Activated T-cell treated with anti-CD3 and anti-CD28 coated beads for 24 hours (primary cell): Measurements from ENCODE around the gene NUP210.
"Not testable (repeated sequence)": the region's sequence is repeated elsewhere in the genome, so short reads cannot be mapped to it uniquely, and the experiment has no call there.

Source experiments
- DNase-seq: peaks from one replicate; pipeline ENCODE4 v3.0.0-alpha.2; 2020; ENCODE audit warnings: low read depth

Gene NUP210

DNA sequence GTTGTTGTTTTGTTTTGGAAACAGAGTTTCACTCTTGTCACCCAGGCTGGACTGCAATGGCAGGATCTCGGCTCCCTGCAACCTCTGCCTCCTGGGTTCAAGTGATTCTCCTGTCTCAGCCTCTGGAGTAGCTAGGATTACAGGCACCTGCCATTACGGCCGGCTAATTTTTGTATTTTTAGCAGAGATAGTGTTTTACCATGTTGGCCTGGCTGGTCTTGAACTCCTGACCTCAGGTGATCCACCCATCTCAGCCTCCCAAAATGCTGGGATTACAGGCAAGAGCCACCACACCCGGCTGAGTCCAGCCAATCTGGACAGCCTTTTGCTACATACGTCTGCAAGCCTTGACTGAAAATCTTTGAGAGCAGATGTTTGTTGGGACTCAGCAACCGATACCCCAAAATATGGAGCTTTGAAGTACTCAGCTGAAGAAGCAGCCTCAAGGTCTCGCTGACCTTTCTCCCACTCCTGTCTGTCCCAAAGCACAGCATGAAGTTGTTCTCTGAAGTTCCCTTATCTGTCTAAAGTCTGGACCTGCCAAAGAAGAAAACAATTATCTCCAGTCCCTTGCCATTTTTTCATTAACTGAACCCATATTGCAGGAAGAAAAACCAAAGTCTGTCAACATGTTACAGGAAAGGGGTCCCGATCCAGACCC is 9.6 kb upstream of the NUP210 start:
- DNase-seq, result no peak

DNA sequence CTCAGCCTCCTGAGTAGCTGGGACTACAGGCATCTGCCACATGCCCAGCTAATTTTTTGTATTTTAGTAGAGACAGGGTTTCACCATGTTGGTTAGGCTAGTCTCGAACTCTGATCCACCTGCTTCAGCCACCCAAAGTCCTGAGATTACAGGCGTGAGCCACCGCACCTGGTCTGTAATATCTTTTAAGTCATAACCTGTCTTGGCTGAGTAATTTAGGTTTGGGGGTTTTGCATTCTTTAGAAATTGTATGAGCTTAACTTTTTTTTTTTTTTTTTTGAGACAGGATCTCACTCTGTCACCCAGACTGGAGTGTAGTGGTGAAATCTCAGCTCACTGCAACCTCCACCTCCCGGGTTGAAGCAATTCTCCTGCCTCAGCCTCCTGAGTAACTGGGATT is 8.6 kb upstream of the NUP210 start:
- DNase-seq, result not testable (repeated sequence)

DNA sequence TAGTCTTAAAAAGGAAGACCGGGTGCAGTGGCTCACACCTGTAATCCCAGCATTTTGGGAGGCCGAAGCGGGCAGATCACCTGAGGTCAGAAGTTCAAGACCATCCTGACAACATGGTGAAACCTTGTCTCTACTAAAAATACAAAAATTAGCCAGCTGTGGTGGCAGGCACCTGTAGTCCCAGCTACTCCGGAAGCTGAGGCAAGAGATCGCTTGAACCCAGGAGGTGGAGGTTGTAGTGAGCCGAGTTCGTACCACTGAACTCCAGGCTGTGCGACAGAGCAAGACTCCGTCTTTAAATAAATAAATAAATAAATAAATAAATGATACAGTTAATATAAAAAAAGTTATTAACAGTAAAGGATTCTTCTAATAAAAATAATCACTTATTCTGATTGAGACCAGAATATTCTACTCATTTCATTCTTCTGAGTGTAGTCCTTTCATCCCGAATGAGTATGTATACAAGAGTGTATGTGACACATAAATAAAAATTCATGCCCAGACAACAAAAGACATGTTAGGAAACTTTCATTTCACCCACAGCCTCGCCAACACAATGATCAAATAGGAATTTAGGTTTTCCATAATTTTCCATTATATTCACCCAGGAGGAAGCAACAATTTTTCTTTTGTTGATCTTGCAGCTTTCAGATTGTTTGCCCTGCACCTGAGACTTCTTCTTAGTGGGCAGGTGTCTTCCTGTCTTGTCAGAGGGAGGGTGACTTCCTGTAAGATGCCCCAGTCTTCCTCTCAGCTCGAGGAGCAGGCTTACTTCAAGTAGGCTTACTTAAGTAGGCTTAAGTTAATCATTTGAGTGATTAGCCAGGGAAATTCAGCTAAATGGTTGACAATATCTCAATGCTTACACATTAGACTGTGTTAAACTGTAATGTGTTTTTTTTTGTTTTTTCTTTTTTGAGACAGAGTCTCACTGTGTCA is 7.8 kb upstream of the NUP210 start:
- DNase-seq, result no peak

DNA sequence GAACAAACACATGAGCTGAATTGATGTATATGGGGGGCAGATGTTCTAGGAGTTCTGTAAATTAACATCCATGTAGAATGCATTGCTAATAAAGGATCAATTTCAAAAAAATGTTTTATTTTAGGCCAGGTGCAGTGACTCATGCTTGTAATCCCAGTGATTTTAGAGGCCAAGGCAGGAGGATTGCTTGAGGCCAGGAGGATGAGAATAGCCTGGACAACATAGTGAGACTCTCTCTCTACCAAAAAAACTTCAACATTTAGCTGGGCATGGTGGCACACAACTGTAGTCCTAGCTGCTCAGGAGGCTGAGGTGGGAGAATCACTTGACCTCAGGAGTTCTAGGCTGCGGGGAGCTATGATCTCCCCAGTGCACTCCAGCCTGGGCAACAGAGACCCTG is 6.5 kb upstream of the NUP210 start:
- DNase-seq, result no peak

DNA sequence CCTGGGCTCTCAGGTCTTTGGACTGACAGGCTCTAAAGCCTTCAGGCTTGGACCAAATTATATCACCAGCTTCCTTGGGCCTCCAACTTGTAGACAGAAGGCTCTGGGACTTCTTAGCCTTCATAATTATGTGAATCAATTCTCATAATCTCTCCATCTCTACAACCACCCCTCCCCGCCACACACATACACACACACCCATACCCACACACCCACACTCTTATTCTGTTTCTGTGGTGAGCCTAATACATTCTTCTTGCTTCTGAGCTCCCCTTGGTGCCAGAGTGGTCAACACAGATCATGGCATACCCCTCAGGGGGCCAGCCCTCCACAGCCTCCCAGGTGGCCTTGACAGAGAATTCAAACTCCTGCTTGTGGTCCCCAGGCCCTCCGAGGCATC is 5.6 kb upstream of the NUP210 start:
- DNase-seq, result no peak

DNA sequence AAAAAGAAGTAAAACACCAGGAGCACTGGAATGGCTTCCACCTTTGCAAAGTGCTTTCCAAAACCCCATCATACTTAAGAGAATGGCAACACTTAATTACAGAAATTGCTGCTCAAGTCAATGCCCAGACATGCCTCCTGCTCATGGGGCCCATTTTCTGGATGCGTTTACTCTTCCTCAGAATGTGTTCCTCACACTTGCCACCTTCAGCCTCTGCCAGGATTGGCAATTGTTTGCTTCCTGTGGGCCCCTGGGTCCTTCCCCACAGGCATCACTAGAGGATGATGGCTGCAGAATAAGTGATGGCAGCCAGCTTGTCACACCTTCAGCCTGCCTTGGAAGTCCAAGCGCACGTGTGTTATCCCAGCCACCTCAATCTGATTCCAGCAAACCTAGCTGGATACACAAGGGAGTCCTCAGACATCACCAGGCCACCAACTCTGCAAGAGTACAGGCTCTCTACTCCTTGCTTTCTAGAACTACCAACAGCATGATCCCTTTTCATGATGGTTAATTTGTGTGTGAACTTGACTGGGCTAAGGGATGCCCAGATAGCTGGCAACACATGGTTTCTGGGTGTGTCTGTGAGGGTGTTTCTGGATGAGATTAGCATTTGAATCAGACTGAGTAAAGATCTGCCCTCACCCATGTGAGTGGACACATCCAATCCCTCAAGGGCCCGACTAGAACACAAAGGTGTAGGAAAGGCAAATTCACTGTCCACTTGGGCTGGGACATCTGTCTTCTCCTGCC is 4.9 kb upstream of the NUP210 start:
- no peak for DNase-seq

DNA sequence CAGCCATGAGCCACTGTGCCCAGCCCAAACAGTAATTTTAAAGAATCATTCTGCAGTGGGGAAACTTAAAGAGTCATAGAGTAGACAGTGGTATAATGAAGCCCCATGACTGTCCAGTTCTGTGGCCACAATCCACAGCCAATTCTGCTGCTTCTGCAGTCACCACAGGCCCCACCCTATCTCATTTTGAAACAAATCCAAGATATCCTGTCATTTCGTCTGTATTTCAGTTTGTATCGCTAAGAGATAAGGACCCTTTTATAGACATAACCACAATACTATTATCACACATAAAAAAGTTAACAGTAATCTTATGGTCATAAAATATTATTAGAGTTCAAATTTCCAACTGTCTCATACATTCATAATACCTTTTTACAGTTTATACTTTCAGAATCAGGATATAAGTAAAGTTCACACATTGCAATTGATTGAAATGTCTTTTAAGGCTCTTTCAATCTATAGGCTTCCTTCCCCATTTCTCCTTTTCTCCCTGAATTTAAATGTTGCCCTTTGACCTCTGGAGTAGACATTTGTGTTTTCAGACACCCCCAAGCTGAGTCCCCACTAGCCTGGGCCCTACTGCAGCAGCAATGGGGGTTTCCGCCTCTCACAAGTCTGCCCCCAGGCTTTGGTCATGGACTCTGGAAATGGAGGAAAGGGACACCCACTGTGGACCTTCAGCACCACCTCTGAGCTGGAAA is 4.2 kb upstream of the NUP210 start:
- DNase-seq, result no peak

DNA sequence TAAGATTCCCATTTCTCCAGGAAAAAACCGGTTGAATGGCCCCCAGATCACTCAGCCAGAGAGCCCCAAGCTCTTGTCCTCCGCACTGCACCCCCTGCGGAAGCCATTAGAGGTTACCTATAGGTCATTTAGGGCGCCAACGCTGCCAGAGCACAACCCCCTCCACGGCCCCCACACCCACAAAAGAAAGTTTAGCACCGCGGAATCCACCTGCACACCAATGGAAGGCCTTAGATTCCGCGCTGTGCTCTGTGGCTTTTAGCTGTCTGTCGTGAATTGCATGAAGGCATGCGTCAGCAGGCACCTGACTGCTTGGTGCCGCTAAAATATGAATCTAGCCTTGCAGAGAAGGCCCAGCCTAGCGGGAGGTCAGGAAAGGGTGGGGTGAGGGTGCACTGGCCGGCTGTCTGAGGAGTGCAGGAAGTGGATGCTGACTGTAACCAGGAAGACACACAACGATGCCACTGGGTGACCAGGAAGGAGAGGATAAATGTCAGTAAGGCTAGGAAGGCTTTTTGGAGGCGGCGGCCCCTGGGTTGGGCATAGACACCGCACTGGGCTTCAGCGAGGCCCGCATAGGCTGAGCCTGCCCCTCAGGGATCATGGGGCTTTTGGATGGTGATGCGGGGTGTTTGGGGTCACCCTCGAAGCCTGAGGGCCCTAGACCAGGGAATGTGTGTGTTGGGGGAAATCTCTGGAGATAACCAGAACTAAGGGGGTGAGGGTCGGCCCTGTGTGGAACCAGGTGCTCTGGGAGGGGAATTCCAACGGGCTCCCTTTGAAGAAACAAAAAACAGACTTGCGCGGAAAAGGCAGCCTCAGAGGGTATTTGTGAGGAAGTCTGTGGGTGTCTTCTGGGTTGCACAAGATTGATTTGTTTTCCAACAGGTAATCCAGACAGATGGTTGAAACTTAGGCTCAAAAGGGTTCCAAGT is 976 bp upstream of the NUP210 start:
- DNase-seq, result peak; percentile 70

DNA sequence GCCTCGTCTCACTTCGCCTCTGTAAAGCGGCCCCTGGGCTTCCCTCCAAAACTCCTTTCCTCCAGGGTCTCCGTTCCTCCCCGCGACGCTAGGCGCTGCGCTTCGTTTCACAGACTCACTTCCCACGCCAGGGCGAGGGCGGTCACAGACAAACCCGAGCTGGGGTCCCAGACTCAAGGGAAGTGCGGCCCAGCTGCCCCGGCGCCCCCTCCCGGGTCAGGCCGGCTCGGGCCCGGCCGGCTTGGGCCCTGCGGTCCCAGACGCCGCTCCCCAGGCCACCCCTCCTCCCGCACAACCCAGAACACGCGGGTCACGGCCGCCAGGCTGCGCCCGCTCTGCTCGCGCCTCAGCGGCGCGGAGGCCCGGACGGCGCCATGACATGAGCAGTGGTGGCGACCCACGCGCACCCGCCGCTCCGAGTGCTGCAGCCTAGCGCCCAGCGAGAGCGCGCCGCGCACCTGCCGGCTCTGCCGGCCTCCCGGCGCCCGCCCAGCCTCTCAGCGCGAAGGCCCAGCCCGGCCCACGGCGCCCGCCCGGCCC is 547 bp downstream of the NUP210 start:
- DNase-seq, result peak; percentile 46

DNA sequence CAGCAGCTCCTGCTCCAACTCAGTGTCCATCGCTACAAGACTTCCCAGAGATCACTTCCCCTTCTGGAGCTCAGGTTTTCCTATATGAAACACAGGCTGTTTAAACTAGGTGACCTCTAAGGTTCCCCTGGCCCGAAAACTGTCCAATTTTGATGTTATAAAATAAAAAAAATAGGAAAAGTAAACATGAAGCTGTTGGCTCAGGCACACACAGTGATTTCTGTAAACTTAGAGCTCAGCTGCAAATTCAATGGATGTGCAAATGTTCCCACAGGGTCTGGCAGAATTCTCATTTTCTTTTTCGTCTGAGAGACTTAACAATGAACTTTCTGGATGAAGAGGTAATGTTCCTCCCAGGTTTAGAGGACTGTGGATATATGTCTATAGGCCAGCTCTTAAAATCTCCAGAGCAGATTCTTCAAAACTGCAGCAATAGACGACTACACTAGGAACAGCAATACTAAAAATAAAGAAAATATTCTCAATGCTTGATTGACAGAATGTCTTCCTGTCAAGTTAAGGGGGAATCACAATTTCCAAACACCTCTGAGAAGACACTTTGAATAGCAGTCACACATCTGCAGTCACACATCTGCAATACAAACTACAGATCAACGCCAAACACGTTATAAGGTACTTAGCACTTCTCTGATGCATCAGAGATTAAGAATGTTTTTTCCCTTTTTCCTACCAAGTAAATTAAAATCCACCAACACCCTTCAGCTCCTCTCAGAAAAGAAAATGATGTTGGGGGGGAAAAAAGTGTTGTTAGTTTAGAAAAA is 2.8 kb downstream of the NUP210 start:
- DNase-seq, result no peak

DNA sequence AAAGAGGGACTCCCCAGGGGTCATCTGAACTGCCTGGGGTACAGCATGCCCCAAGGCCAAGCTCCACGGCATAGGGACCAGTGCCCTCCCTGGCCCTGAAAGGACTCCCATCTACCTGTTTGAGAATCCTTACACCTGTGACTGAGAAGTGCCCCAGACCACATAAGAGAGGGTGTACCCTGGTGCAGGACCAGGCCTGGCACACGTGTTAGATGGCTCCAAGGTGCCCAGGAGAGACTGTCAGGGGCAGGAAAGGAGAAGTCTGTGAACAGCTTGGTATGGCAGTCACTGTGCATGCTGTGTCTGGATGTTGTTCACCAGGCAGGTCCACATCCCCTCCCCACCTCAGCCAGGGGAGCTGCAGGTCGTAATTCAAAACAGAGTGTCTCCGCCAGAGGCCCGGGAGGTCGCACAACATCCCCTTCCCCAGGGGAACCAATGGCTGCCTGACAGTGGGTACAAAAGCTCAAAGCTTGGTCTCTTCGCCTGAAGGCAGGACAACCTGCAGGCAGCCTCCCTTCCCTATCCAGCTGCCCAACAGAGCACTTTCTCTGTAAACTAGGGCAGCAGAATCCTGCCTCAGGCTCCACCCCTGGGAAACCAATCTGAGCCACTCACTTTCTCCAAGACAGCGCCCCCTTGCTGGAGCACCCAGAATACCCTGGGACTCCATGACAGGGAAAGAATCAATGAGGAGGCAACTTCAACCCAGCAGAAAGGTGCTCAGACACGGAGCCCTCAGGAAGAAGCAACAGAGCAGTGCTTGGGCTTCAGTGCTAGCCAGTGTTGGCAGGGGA is 3.9 kb downstream of the NUP210 start:
- DNase-seq, result no peak

DNA sequence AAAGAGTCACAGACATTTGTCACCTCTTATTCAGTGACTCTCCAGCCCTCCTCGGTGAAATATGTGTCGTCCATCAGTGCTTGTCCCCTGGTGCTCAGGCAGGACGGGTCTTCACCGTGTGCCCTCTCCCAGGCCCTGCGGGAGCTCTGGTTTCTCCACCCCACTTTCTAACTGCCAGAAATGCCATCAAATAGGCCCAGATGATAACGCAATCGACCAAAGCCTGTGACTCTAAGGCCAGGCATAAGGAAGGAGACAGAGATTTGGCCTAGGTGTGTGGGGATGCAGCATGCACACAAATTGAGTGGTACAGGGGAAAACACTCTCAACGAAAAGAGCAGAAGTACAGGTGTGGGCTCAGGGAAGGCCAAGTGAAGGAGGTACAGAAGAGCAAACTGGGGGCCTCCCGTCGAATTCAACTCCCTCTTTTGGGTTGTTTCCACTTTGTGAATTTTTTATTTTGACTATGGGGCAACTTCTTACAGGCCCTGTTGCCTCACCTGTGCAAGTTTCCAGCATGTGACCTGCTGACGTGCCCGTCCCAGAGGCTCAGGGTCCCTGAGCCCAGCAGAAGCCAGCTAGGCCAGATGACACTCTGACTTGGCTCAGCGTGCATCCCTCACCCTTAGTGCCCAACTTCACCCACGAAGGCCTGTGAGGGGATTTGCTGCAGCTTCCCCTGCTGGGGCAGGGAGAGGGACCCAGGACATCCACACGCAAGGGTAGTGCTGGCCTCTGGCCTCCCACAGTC is 4.7 kb downstream of the NUP210 start:
- DNase-seq, result no peak

DNA sequence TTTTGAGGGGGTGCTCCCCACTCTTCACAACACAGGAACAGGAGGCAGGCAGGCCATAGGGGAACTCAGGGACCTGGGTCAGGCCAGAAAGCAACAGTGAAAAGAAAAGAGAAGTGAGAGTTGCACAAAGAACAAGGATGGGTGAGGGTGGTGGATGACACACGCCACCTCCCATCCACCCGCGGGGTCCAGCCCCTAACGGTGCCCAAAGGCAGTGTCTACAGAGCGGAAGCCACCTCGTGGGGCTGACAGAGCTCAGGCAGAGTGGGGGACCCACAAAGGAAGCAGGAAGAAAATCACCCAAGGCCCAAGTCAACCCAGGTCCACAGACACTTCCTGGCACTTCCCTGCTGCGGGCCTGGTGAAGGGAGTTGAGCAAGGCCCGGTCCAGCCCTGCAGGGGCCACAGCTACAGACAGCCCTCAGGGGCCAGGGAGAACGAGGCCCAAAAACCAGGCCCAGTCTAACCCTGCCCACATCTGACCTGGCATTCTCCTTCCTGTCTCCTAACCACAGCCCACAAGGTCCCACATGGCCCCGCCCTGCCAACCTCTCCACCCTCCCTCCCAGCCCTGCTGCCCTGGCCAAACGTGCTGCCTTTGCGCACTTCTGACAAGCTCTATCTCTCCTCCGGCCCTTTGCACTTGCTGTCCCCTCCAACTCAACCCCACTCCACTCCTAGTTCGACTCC is 5.9 kb downstream of the NUP210 start:
- peak; percentile 45 for DNase-seq

DNA sequence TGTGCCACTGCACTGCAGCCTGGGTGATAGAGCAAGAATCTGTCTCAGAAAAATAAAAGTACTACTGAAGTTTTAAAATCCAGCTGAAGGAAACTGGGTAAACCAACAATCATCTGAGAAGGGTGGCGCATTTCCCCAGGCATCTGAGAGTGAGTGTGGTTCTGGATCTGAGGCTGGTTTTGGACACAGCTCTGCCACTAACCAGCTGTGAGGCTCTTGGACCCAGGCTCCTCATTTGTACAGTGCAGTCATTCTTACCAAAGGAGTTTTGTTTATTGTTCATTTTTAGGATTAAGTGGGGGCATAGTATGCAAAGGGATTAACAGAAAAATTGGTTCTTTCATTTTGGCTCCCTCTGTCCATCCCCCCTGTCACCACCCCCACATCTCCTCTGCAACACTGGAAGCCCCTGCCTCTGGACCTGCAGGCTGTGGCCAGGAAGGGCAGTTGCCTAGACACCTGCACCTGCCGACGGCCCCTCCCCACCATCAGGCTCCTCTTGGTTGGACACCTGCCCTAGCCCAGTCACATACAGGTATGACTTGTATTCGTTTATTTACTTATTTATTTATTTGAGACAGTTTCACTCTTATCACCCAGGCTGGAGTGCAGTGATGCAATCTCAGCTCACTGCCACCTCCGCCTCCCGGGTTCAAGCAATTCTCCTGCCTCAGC is 8.8 kb downstream of the NUP210 start:
- DNase-seq, result no peak

DNA sequence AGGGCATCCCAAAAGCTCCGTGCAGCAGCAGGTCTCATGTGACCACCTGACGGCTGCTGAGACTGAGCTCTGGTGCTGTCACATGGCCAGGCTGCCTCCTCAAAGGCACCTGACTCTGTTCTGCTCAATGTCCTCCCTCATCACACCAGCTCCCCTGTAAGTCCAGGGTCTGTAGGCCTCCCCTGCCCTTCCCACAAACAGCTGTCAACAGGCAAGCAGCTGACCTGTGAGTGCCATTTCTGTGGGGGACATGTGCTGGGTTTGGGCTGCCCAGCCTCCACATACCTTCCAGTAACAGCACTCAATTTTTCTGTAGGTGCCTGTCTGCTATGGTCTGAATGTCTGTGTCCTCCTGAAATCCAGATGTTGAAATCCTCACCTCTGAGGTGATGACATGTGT is 11.2 kb downstream of the NUP210 start:
- no peak for DNase-seq

DNA sequence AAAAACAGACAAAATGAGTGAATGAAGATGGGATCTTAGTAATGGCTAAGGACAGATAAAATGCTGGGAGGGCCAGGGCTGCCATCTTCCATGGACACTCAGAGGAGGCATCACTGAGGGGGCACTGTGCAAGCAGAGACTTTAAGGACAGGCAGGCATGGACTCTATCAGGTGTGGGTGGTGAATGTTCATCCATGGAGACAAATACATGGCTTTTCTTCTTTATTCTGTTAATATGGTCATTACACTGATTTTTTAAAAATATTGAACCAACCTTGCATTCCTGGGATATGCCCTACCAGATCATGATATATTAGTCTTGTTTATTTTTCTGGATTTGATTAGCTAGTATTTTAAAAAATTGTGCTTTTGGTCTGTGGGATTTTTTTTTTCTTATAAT is 12.2 kb downstream of the NUP210 start:
- DNase-seq, result no peak

DNA sequence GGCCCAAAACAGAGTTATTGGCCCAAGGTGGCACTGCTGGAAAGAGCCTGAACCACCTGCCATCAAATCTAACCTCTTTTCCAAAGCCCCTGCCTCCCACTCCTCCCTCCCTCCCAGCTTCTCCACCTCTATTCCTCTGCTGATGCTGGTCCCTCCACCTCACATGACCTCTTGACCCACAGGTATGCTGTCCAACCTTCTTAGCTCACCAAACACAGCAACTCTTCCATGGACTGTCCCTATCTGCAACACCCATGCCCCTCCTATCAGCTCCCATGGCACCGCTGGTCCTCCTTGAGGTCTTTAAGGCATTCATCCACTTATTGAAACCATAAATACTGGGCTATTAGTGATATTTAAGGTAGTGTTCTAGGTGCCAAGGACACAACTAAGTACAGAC is 12.6 kb downstream of the NUP210 start:
- no peak for DNase-seq
